Activated naive CD4-positive, alpha-beta T cell treated with Interleukin-2 at 50 U/mL for 16 hours (primary cell): ENCODE results near the gene MBD3L4.
"Not testable (repeated sequence)": the region's sequence is repeated elsewhere in the genome, so short reads cannot be mapped to it uniquely, and the experiment has no call there.

Experiments used
- DNase-seq: peaks from one replicate; pipeline ENCODE4 v3.0.0-alpha.2; 2020

Gene MBD3L4

GRCh38 chr19:7040079-7040478, at the start of gene MBD3L4:
MBD3L4 (minus strand) TSS chr19:7040179; CDS start chr19:7040144, 35 bp downstream.
- DNase-seq: not testable (repeated sequence)

- no peak for DNase-seq
These were observed 49.0 kb upstream of the MBD3L4 start for GRCh38 chr19:7088999-7089398.

- no peak for DNase-seq
These were observed 43.3 kb upstream of the MBD3L4 start for GRCh38 chr19:7083076-7083956.

- DNase-seq: no peak
These were observed 38.0 kb upstream of the MBD3L4 start for GRCh38 chr19:7078008-7078407.

- no peak for DNase-seq
These were observed 36.2 kb upstream of the MBD3L4 start for GRCh38 chr19:7076151-7076550.

GRCh38 chr19:7074705-7075282, 34.8 kb upstream of the MBD3L4 start:
- no peak for DNase-seq

GRCh38 chr19:7072541-7072940, 32.6 kb upstream of the MBD3L4 start:
- DNase-seq: no peak

- DNase-seq: no peak
These were observed 29.9 kb upstream of the MBD3L4 start for GRCh38 chr19:7069904-7070226.

- peak; percentile 98 for DNase-seq
These were observed 29.3 kb upstream of the MBD3L4 start, which contains the start of gene ZNF557 for GRCh38 chr19:7069042-7069903. ZNF557 (plus strand) TSS chr19:7069703; CDS start chr19:7075075, 5,372 bp downstream.

GRCh38 chr19:7068599-7068998, 28.6 kb upstream of the MBD3L4 start:
- DNase-seq: no peak

- DNase-seq: no peak
These were observed 27.7 kb upstream of the MBD3L4 start for GRCh38 chr19:7067716-7068115.

- DNase-seq: not testable (repeated sequence)
These were observed 27.1 kb upstream of the MBD3L4 start for GRCh38 chr19:7067122-7067521.

- DNase-seq: no peak
These were observed 23.9 kb upstream of the MBD3L4 start for GRCh38 chr19:7063764-7064418.

GRCh38 chr19:7063339-7063738, 23.4 kb upstream of the MBD3L4 start:
- DNase-seq: no peak

GRCh38 chr19:7059977-7060376, 20.0 kb upstream of the MBD3L4 start:
- not testable (repeated sequence) for DNase-seq

GRCh38 chr19:7058576-7058975, 18.6 kb upstream of the MBD3L4 start, which contains the start of gene MBD3L3:
MBD3L3 (minus strand) TSS chr19:7058676; CDS start chr19:7058605, 71 bp downstream.
- DNase-seq: not testable (repeated sequence)

GRCh38 chr19:7056371-7056770, 16.4 kb upstream of the MBD3L4 start:
- not testable (repeated sequence) for DNase-seq

GRCh38 chr19:7055679-7056078, 15.7 kb upstream of the MBD3L4 start:
- DNase-seq: not testable (repeated sequence)

- not testable (repeated sequence) for DNase-seq
These were observed 14.8 kb upstream of the MBD3L4 start for GRCh38 chr19:7054635-7055368.

GRCh38 chr19:7052896-7053295, 12.9 kb upstream of the MBD3L4 start:
- DNase-seq: not testable (repeated sequence)

- DNase-seq: not testable (repeated sequence)
These were observed 11.4 kb upstream of the MBD3L4 start for GRCh38 chr19:7051421-7051820.

- not testable (repeated sequence) for DNase-seq
These were observed 9.0 kb upstream of the MBD3L4 start, which contains the start of gene MBD3L2 for GRCh38 chr19:7049021-7049420. MBD3L2 (plus strand) TSS chr19:7049321; CDS start chr19:7049374, 53 bp downstream.
